ENCODE measurements around the gene HDAC6.
"Not testable (repeated sequence)": the region's sequence is repeated elsewhere in the genome, so short reads cannot be mapped to it uniquely, and the experiment has no call there.

Gene HDAC6

DNA sequence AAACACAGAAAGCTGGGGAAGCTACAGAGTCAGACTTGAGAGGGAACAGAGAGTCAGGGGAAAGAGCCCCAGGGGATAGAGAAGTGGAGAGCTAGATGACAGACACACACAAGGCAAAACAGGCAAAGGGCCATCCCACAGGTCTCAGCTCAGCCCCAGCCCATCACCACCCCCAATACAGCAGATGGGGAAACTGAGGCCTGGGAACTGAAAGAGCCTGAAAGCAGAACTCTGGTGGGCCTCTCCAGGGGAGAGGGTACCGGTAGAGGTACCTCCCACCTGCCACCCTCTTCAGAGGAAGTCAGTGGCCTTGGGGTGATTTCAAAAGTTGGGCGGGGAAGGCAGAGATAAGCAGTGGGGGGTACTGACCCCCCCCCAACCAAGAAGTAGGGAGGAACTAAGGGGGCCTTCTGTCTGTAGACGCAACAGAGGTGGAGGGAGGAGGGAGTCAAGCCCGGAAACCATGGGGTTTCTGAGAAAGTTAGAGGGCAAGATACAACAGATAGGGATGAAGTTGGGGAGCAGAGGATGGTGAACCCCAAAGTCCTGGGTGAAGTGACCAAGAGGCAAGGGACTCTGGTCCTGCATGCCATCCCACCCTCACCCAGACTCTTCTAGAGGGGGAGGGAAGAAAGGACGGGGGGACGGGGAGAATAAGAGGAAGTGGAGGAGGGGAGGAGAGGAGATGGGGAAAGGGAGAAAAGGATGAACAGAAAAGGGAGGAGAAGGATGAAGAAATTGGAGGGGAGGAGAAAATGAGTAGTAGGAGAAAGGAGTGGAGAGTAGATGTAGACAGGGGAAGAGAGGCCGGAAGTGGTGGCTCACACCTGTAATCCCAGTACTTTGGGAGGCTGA lies 12.3 kb upstream of the HDAC6 start:
- DNase-seq (ENCODE audit: low spot score), result no peak

DNA sequence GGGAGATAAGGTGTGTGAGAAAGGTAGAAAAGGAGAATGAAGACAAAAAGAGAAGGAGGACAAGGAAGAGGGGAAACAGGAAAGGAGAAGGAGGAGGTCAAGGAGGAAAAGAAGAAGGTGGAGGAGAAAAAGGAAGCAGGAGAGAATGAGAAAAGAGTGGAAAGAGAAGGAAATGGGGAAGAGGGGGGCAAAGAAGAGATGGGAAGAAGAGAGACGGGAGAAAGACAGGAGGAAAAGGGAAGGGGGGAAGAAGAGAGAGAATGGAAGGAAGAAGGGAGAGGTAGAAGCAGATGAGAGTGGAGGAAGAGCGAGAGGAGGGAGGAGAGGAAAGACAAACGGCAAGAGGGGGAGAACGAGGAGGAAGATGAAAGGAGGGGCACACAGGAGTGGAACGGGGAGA lies 11.4 kb upstream of the HDAC6 start:
- DNase-seq (ENCODE audit: low spot score), result no peak

DNA sequence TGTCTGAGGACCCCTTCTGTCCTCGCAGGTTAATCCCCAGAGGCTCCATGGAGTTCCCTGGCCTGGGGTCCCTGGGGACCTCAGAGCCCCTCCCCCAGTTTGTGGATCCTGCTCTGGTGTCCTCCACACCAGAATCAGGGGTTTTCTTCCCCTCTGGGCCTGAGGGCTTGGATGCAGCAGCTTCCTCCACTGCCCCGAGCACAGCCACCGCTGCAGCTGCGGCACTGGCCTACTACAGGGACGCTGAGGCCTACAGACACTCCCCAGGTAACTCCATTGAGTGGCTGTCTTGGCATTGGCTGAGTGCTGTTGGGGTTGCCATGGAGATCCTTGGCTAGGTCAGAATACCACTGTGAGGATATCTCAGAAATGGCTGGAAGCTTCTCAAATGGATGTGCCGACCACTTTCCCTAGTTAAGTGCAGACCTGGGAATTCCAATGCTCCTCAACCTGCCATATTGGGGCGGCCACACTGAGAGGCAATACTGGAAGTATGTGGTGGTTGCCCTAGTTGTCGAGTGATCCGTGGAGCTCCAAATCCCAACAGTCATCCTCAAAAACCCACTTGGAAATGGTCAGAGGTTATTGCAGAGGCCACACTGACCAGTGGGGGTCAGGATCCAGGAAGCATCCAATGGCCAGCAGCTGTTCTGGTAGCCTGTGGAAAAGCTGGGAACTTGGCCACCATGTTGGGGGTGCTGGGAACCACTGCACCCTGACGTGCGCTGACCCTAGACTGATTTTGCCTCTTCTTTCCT lies 10.6 kb upstream of the HDAC6 start:
- DNase-seq (ENCODE audit: low spot score), result no peak

DNA sequence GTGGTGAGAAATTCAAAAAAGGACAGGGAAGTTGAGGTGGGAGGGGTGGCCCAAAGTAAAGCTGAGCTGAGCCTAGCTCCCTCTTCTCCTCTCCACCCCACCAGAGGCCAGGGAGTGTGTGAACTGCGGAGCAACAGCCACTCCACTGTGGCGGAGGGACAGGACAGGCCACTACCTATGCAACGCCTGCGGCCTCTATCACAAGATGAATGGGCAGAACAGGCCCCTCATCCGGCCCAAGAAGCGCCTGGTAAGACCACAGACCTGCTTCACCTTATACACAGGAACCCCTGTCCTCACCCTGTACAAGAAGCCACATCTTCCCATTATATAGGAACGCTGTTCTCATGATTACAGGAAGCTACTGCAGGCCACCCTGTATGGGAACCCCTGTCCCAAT lies 9.6 kb upstream of the HDAC6 start:
- no peak for DNase-seq (ENCODE audit: low spot score)

DNA sequence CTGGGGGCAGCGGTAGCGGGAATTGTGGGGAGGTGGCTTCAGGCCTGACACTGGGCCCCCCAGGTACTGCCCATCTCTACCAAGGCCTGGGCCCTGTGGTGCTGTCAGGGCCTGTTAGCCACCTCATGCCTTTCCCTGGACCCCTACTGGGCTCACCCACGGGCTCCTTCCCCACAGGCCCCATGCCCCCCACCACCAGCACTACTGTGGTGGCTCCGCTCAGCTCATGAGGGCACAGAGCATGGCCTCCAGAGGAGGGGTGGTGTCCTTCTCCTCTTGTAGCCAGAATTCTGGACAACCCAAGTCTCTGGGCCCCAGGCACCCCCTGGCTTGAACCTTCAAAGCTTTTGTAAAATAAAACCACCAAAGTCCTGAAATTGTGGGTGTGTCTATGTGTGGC lies 7.9 kb upstream of the HDAC6 start:
- no peak for DNase-seq (ENCODE audit: low spot score)

DNA sequence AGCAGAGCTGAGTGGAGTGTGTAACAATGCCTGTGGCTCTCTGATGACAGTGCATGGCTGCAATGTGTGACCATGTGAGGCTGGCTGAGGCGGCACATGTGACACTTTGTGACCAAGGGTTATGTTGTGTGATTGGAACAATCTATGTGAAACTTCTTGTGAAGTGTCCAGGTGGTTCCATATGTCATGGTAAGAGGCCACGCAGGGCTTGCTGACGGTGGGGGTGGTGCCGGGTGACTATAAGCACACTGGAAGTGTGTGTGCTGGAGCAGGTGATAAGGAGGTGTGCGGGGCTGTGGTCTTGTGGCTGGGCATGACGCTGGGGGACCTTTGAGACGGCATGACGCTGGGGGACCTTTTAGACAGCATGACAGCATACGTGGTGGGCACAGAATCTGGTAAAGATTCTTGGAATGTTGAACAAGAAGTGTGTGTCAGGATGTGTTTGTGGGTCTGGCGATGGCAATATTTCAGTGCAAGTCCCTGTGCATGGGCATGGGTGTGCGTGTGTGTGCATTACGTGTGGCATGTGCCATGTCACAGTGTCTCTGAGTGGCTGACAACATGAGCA lies 7.4 kb upstream of the HDAC6 start:
- DNase-seq (ENCODE audit: low spot score), result no peak

DNA sequence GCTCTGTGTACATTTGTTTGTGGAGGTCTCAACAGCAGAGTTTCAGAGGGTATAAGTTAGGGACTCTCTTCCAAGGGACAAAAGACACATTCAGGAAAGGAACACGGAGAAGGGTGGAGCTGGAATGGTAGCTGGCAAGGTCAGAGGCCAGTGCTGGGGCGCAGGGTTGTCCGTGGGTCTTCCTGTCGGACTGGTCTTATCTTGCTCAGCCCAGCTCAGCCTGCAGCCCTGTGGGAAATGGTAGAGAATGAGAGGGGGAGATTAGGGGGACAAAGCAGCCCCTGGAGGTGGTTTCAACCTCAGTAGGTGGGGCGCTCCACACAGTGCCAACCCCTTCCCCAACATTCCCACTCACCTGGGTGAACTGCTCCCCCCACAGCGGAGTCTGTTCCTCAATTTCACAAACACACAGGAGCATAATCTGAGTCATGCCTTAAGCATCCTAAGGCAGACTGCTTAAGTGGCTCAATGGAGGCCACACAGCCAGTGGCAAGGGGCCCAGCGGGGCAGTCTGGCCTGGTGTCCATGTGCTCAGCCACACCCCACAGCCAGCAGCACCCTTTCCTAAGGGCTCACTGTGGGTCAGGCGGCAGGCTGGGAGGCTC lies 6.9 kb upstream of the HDAC6 start:
- no peak for DNase-seq (ENCODE audit: low spot score)

DNA sequence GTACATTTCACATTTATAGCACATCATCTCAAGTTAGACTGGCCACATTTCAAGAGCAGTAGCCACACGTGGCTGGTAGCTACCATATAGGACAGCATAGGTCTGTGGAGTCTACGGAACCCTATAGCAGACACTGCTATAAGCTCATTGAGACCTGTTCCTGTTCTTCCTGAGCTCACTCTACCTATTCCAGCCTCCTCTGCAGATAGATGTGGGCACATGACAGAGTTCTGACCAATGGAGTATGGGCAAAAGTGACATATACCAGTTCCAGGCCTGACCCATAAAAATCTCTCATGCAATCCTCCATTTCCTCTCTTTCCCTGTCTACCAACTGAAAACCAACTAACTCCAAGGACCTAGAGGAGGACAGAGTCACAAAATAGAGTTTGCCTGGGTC lies 3.5 kb upstream of the HDAC6 start:
- DNase-seq (ENCODE audit: low spot score), result no peak

DNA sequence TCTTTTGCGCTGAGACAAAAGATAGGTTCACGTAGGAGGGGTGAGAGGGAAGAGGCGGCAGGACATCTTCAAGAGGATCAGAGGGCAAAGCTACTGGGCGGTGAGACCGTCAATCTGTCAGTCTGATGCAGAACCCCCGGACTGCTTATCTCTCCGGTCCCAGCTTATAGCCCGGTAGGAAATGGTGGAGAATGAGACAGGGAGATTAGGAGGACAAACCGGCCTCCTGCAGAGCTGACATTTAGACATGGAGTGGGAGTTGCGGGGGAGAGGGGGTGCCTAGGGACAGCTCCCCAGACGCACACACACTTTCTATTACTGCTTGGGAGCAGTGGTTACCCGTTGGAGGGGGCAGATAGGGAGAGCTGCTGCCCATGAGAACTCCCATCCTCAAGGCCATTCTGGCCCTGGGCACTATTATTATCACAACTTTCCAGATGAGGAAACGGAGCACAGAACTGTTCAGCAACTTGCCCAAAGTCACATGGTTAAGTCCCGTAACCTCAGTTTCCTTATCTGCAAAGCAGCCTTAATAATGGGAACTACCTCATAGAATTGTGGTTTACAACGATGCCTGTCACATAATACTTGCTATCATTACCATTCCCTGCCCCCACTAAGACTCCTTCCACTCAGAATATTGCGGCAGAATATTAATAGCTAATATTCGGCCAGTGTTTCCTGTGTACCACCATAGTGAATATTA lies 1.1 kb upstream of the HDAC6 start:
- DNase-seq (ENCODE audit: low spot score), result no peak

DNA sequence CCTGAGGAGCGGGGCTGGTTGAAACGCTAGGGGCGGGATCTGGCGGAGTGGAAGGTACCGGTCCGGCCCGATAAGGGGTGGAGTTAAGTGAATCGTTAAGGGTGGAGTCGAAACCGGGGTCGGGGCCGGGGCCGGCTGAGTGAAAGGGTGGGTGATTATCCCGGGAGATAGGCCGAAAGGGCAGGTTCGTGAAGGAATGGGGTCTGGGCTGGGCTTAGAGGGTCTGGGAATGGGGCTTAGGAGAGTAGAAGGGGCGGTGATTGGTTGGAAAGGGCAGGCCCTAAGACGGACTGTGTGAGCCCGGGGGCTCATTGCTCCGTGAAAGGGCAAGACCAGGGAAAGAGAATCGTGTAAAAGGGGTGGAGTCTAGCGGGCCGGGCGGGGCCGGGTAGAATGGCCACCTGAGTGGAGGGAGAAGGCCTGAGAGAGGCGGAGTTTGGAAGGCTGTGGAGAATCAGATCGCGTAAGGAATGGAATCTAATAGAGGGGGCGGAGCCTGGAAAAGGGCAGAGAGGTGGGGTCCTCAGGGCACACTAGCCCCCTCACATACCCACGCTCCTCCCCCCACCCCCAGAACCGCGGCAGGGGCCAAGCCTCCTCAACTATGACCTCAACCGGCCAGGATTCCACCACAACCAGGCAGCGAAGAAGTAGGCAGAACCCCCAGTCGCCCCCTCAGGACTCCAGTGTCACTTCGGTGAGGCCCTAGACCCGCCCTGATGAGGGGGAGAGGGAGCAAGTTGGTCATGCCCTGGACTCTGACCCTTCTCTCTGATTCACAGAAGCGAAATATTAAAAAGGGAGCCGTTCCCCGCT lies 430 bp downstream of the HDAC6 start:
- peak; percentile 81 for DNase-seq (ENCODE audit: low spot score)

DNA sequence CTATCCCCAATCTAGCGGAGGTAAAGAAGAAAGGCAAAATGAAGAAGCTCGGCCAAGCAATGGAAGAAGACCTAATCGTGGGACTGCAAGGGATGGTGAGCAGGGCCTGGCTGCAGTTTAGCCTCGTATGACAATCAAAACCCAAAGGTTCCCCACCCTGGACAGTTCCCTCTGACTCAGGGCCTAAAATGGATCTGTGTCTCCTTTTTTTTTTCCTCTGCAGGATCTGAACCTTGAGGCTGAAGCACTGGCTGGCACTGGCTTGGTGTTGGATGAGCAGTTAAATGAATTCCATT lies 986 bp downstream of the HDAC6 start:
- no peak for DNase-seq (ENCODE audit: low spot score)

DNA sequence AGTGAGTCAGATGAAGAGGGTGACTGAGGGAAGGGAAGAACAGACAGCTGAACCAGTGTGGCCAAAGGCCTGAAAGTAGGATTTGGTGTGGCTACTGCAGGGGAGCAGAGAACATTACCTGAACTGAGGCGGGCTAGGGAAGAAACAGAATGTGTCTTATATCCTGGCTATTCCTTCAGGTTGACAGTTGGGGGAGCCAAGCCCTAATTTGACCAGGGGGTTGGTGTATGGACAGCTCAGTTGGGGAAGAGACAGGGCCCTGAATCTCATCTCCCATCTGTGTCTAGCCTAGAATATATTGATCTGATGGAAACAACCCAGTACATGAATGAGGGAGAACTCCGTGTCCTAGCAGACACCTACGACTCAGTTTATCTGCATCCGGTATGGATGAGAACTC lies 4.2 kb downstream of the HDAC6 start:
- no peak for DNase-seq (ENCODE audit: low spot score)

DNA sequence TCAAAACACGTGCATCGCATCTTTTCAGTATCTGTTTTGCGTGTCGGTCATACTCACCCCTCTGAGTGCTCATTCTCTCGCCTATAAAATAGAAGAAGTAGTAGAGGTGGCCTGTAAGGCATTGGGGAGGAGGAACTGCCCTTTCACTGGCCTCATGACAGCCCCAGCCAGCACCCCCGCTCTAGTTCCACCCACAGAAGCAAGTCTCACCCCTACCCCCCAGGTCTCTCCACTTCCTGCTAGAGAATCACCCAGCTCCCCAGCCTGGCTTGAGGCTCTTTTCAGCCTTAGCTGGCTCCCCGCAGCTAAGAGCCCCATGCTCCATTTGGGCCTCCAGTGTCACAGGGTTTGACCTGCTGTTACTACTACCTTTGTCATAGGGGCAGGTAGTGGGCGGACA lies 11.8 kb downstream of the HDAC6 start:
- DNase-seq (ENCODE audit: low spot score), result no peak

DNA sequence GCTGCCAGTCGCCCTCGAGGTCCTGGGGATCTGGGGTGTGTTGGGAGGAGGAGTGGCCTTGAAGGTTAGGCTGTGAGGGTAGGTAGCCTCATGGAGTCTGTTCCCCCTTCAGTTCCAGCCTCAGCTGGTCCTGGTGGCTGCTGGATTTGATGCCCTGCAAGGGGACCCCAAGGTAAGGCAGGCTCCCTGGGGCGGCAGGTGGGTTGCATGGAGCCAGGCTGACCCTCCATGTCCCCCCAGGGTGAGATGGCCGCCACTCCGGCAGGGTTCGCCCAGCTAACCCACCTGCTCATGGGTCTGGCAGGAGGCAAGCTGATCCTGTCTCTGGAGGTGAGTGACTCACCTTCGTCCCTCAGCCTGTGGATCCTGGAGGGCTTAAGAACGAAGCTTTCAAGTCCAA lies 12.9 kb downstream of the HDAC6 start:
- no peak for DNase-seq (ENCODE audit: low spot score)

DNA sequence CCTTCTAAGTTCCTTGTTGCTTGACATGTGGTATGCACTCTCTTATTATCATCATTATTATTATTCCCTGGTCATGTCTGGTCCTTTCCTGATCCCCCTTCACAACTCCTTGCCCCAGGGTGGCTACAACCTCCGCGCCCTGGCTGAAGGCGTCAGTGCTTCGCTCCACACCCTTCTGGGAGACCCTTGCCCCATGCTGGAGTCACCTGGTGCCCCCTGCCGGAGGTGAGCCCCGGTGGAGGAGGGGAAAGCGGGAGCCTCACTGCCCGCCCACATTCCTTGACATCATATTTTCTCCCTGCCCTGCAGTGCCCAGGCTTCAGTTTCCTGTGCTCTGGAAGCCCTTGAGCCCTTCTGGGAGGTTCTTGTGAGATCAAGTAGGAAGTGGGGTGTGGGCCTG lies 13.4 kb downstream of the HDAC6 start:
- DNase-seq (ENCODE audit: low spot score), result no peak

DNA sequence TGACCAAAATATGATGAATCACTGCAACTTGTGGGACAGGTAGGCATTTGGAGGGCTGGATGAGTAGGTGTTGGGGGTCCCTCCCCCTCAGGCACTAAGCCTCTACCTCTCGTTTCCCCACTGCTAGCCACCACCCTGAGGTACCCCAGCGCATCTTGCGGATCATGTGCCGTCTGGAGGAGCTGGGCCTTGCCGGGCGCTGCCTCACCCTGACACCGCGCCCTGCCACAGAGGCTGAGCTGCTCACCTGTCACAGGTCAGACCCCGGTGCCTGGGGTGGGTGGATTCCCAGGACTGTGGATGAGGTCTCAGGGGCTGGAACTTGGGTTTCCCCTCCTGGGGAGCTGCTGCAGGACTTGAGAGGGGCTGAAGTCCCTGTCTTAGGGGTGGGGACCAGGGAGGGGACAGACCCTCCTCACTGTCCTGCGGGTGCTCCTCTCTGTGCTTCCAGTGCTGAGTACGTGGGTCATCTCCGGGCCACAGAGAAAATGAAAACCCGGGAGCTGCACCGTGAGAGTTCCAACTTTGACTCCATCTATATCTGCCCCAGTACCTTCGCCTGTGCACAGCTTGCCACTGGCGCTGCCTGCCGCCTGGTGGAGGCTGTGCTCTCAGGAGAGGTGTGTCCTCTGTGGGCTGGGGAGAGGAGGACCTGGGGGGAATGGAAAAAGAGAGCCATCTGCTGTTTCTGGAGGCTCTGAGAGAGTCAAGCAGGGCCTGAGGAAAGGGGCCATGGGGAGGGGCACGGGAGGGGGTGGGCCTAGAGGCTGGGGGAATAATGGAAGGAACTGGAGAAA lies 14.3 kb downstream of the HDAC6 start:
- no peak for DNase-seq (ENCODE audit: low spot score)

DNA sequence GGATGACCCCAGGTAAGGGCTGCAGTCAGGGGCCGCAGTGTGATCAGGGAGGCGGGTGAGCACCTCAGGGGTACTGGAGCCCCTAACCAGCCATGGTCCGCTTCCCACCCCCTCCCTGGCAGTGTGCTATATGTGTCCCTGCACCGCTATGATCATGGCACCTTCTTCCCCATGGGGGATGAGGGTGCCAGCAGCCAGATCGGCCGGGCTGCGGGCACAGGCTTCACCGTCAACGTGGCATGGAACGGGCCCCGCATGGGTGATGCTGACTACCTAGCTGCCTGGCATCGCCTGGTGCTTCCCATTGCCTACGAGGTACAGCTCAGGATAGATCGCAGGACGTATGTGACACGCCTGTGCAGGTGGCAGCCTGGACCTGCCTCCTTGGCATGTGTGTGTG lies 16.2 kb downstream of the HDAC6 start:
- no peak for DNase-seq (ENCODE audit: low spot score)

DNA sequence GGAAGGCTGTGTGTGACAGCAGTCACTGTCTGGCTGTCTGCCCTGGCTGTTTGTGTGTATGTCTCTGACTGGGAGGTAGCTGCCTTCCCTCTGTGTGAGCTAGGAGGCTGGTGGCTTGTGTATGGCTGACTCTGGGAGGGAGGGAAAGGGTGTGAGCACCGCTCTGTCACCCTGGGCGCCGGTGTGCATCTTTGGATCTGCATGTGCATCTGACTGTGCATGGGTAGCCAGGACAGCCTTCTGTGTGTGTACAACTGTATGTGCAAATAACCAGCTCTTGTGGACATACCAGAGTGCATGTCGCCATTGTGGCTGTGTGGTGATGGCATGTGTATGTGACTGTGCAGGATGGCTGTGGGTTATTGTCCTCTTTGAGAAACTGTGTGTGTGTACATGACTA lies 17.0 kb downstream of the HDAC6 start:
- DNase-seq (ENCODE audit: low spot score), result no peak

DNA sequence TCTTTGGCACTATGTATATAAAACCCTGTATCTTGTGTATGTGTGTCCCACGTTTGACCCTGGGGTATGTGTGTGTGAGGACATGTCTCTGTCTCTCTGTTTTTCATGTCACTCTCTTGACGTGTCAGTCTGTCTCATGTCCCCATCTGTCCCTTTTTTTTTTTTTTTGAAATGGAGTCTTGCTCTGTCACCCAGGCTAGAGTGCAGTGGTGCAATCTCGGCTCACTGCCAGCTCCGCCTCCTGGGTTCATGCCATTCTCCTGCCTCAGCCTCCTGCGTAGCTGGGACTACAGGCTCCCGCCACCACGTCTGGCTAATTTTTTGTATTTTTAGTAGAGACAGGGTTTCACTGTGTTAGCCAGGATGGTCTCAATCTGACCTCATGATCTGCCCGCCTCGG lies 17.5 kb downstream of the HDAC6 start:
- DNase-seq (ENCODE audit: low spot score), result not testable (repeated sequence)

DNA sequence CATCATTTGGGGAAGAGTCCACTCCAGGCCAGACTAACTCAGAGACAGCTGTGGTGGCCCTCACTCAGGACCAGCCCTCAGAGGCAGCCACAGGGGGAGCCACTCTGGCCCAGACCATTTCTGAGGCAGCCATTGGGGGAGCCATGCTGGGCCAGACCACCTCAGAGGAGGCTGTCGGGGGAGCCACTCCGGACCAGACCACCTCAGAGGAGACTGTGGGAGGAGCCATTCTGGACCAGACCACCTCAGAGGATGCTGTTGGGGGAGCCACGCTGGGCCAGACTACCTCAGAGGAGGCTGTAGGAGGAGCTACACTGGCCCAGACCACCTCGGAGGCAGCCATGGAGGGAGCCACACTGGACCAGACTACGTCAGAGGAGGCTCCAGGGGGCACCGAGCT lies 21.2 kb downstream of the HDAC6 start:
- no peak for DNase-seq (ENCODE audit: low spot score)

DNA sequence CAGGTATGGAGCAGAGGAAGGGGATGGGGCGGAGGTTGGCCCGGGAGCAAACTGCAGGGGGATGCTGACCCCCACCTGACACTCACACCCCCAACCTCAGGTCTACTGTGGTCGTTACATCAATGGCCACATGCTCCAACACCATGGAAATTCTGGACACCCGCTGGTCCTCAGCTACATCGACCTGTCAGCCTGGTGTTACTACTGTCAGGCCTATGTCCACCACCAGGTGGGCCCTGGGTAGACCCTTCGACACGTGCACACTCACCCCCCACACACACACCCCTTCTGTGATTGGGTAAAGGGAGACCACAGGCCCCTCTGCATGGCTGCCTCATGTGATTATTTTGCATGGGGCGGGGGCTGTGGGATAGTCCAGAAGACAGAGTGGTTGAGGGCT lies 22.2 kb downstream of the HDAC6 start:
- no peak for DNase-seq (ENCODE audit: low spot score)
